GM12801 (cell line): ENCODE results near the gene COG8.

Experiments
- TF ChIP-seq, protein P1 (sequence below): IDR thresholded peaks from one replicate; pipeline ENCODE4 v1.5.1; 2011; ENCODE audit warnings: control low read depth; ENCODE audit not compliant: insufficient read length; ENCODE audit errors: extremely low read depth

Gene COG8

DNA sequence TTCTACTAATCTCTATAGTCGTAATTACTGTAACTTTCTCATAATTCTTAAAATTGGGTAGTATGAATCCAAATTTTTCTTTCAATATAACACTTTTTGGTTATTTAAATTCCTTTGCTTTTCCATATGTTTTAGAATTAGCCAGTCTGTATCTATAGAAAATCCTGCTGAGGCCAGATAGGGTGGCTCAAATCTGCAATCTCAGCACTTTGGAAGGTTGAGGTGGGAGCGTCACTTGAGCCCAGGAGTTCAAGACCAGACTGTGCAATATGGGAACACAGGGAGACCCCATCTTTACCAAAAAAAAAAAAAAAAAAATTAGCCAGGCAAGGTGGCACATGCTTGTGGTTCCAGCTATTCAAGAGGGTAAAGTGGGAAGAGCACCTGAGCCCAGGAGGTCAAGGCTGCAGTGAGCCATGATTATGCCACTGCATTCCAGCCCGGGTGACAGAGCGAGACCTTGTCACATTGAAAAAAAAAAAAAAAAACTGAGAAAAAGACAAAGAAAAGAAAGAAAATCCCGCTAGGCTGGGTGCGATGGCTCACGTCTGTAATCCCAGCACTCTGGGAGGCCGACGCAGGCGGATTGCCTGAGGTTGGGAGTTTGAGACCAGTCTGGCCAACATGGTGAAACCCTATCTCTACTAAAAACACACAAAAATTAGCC, 37.2 kb upstream of the COG8 start:
- TF ChIP-seq, protein P1, sequence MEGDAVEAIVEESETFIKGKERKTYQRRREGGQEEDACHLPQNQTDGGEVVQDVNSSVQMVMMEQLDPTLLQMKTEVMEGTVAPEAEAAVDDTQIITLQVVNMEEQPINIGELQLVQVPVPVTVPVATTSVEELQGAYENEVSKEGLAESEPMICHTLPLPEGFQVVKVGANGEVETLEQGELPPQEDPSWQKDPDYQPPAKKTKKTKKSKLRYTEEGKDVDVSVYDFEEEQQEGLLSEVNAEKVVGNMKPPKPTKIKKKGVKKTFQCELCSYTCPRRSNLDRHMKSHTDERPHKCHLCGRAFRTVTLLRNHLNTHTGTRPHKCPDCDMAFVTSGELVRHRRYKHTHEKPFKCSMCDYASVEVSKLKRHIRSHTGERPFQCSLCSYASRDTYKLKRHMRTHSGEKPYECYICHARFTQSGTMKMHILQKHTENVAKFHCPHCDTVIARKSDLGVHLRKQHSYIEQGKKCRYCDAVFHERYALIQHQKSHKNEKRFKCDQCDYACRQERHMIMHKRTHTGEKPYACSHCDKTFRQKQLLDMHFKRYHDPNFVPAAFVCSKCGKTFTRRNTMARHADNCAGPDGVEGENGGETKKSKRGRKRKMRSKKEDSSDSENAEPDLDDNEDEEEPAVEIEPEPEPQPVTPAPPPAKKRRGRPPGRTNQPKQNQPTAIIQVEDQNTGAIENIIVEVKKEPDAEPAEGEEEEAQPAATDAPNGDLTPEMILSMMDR = no peak

DNA sequence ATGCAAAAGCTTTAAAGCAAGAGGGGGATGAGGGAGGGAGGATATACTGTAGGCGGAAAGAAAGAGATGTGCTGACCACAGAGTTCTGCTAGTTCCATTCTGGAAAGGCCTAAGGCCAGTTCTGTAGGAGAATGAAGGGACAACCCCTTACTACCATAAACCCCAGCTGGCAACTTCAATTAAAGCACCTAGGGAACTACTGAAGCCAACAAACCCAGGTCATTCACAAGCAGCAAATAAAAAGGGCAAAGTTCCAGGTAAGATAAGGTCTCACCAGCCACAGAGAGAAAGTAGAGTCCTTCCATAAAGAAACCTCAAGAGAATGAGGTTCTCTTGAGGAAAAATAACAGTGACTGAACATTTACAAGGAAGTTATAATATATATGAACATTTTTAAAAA, 33.7 kb upstream of the COG8 start:
- TF ChIP-seq, protein P1 = no peak

DNA sequence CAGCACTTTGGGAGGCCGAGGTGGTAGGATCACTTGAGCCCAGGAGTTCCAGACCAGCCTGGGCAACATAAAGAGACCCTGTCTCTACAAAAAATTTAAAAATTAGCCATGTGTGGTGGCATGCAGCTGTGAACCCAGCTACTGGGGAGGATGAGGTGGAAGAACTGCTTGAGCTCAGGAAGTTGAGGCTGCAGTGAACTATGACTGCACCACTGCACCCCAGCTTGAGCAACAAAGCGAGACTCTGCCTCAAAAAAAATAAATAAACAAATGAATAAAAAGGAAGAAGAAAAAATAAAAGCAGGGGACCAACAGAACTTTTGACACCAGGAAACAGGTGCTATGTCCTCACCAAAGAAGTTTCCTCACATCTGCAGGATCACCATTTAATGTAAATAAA, 32.2 kb upstream of the COG8 start:
- TF ChIP-seq, protein P1 = no peak

DNA sequence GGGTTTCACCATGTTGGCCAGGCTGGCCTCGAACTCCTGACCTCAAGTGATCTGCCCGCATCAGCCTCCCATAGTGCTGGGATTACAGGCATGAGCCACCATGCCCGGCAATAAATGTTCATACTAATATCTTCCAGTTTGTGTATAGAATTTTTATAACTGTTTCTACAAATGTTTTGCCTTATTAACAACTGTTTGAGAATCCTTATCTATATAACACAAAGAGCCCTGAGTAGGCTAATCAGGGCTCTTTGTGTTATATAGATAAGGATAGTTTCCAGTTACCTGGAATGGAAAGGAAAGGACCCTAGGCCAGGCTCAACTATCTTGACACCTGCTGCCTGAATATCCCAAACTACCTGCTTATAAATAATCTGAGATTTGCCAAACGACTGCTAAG, 29.5 kb upstream of the COG8 start:
- TF ChIP-seq, protein P1 = no peak

DNA sequence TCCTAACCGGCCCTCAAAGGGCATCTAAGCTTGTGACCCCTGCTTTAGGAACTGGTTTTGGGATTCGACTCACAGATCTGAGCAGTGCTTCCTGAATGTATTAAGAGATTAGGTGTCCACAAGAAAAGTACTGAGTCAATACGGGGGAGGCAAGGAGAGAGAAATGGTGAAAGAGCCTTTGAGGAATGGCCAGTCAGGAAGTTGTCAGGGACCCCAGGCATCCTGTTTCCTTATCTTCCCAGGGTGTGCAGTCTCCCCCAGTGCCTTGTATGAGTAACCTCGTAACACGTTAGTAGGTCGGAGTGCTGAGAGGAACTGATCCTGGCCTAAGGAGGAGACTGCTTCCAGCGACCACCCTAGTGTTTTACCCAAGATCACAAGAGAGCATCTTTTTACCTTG, 28.6 kb upstream of the COG8 start:
- TF ChIP-seq, protein P1 = no peak

DNA sequence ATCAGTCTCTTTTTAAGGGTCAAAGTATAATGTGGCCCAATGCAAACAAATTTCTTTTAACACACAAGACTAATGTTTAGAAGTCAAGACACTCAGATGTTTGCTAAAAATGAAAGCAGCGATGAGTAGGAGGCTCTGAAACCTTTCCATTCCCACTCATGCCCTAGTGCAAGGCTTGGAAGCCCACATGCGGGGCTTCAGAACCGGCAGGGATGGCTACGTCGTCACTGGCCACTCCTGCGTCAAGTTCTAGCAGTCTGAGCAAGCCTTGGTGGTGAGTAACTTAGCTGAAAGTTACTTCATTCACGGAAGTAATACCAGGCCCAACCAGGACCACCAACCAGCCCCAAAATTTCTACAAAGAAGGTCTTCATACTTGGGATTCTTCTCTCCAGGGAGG, 27.1 kb upstream of the COG8 start:
- TF ChIP-seq, protein P1 = no peak

DNA sequence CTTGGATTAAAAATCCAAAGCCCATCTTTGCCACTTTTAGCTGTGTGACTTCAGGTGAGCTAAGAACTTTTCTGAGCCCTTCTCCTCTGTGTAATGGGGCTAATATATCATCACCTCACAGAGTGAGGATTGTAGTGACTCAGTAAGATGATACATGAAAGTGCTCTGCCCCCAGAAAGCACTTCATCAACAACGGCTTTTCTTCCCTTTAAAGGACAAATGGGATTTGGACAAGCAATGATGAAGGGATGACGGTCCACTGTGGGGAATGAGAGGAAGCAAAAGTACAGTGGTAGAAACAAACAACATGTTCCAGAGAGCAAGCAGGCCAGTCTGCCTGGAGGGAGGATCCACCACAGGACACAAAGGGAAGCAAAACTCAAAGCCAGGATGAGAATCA, 26.5 kb upstream of the COG8 start:
- TF ChIP-seq, protein P1 = no peak
